Measurements from ENCODE around the gene AKR1E2.

DNA sequence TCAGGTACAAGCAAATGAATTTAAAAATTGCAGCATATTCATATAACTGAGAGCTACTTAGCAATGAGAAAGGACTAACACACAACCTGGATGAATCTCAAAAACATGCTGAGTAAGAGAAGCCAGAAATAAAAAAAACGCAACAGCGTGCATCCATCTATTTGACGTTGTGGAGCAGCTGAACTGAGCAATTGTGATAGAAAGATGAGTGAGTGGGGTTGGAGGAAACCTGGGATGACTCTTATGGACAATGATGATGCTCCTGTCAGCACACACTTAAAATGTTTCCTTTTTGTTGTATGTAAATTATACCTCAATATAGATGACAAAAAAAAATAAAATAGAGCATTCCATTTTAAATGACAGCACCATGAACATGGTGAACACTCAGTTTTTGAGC, 36.0 kb upstream of the AKR1E2 start:
- TF ChIP-seq, protein P1, sequence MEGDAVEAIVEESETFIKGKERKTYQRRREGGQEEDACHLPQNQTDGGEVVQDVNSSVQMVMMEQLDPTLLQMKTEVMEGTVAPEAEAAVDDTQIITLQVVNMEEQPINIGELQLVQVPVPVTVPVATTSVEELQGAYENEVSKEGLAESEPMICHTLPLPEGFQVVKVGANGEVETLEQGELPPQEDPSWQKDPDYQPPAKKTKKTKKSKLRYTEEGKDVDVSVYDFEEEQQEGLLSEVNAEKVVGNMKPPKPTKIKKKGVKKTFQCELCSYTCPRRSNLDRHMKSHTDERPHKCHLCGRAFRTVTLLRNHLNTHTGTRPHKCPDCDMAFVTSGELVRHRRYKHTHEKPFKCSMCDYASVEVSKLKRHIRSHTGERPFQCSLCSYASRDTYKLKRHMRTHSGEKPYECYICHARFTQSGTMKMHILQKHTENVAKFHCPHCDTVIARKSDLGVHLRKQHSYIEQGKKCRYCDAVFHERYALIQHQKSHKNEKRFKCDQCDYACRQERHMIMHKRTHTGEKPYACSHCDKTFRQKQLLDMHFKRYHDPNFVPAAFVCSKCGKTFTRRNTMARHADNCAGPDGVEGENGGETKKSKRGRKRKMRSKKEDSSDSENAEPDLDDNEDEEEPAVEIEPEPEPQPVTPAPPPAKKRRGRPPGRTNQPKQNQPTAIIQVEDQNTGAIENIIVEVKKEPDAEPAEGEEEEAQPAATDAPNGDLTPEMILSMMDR (conservative IDR thresholded peaks at IDR 0.05; ENCODE audit: low read length), result no peak
- TF ChIP-seq EZH2phosphoT487 (IDR thresholded peaks at IDR 0.05; ENCODE audit: borderline replicate concordance), result no peak
